ENCODE results near the gene BBS7. TPM values are rescaled to one million over a fixed set of nuclear protein-coding genes. Genes with fewer than 3 reads are reported as not detected.

BBS7 gene
- total and polyA plus RNA-seq, 3 donors from 2014 or later = 16.7 to 23.4 (median 18.3) TPM

GRCh38 chr4:121817701-121818100 is 52.6 kb downstream of the BBS7 start:
- TF ChIP-seq POLR2A (IDR thresholded peaks at IDR 0.05) = no peak
- TF ChIP-seq, protein P1, sequence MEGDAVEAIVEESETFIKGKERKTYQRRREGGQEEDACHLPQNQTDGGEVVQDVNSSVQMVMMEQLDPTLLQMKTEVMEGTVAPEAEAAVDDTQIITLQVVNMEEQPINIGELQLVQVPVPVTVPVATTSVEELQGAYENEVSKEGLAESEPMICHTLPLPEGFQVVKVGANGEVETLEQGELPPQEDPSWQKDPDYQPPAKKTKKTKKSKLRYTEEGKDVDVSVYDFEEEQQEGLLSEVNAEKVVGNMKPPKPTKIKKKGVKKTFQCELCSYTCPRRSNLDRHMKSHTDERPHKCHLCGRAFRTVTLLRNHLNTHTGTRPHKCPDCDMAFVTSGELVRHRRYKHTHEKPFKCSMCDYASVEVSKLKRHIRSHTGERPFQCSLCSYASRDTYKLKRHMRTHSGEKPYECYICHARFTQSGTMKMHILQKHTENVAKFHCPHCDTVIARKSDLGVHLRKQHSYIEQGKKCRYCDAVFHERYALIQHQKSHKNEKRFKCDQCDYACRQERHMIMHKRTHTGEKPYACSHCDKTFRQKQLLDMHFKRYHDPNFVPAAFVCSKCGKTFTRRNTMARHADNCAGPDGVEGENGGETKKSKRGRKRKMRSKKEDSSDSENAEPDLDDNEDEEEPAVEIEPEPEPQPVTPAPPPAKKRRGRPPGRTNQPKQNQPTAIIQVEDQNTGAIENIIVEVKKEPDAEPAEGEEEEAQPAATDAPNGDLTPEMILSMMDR (IDR thresholded peaks at IDR 0.05) = no peak
- Histone ChIP-seq H3K36me3 (ENCODE audit: low read depth, missing control alignments) (no peaks in the 10 kb centered on the region), H3K27ac (no peak overlapping the region), H3K4me3 (no peak overlapping the region), H3K9me3 (no peaks in the 10 kb centered on the region), H3K27me3 (no peaks in the 10 kb centered on the region), H3K4me1 (no peaks in the 10 kb centered on the region)
- WGBS, 2 donors = 70 to 77% methylated on average over 1 of the region's 1 CpG
- intact Hi-C loops (cut with DNase I; ENCODE audit: low total_unique reads) = no loop called here
- no peak for DNase-seq

GRCh38 chr4:121817006-121817405 is 53.3 kb downstream of the BBS7 start:
- Histone ChIP-seq H3K9me3 (no peaks in the 10 kb centered on the region), H3K27ac (no peak overlapping the region), H3K4me3 (no peak overlapping the region), H3K36me3 (ENCODE audit: low read depth, missing control alignments) (no peaks in the 10 kb centered on the region), H3K4me1 (no peaks in the 10 kb centered on the region), H3K27me3 (no peaks in the 10 kb centered on the region)
- DNase-seq = no peak
- WGBS, 2 donors = 93 to 96% methylated on average over 3 of the region's 3 CpGs
- TF ChIP-seq, protein P1 (IDR thresholded peaks at IDR 0.05) = no peak
- no peak for TF ChIP-seq POLR2A (IDR thresholded peaks at IDR 0.05)
- intact Hi-C loops (cut with DNase I; ENCODE audit: low total_unique reads) = no loop called here

- WGBS, 2 donors = 86 to 87% methylated on average over 2 of the region's 2 CpGs
- DNase-seq = no peak
- intact Hi-C loops (cut with DNase I; ENCODE audit: low total_unique reads) = no loop called here
- Histone ChIP-seq H3K27ac (no peak overlapping the region), H3K36me3 (ENCODE audit: low read depth, missing control alignments) (no peaks in the 10 kb centered on the region), H3K9me3 (no peaks in the 10 kb centered on the region), H3K4me3 (no peak overlapping the region), H3K4me1 (no peaks in the 10 kb centered on the region), H3K27me3 (no peaks in the 10 kb centered on the region)
- no peak for TF ChIP-seq POLR2A (IDR thresholded peaks at IDR 0.05)
- TF ChIP-seq, protein P1 (IDR thresholded peaks at IDR 0.05) = no peak
These were observed 55.5 kb downstream of the BBS7 start for GRCh38 chr4:121814756-121815155.

- H3K27me3 ChIP-seq = no peaks in the 10 kb centered on the region
- intact Hi-C loops (cut with DNase I; ENCODE audit: low total_unique reads) = no loop called here
- TF ChIP-seq POLR2A (IDR thresholded peaks at IDR 0.05) = no peak
- TF ChIP-seq, protein P1 (IDR thresholded peaks at IDR 0.05) = no peak
- H3K4me1 ChIP-seq = no peaks in the 10 kb centered on the region
- no peak for DNase-seq
- no peak overlapping the region for H3K27ac ChIP-seq
- H3K36me3 ChIP-seq (ENCODE audit: low read depth, missing control alignments) = no peaks in the 10 kb centered on the region
- no peak overlapping the region for H3K4me3 ChIP-seq
- H3K9me3 ChIP-seq = no peaks in the 10 kb centered on the region
These were observed 59.2 kb downstream of the BBS7 start for GRCh38 chr4:121811122-121811521.

DNA sequence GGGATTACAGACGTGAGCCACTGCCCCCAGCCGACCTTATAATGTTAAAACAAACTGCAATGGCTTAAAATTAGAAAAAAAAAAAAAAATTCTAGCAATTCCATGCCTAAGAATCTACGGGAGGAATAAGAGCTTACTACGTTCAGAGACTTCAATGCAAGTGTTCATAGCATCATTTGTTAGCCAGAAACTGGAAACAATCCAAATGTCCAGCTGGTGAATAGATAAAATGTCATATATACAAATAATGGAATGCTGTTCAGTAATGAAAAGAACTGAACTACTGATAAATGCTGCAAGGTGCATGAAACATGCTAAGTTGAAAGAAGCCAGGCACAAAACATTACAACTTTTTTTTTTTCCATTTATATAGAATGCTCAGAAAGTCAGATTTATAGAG is 63.9 kb downstream of the BBS7 start:
- H3K36me3 ChIP-seq (ENCODE audit: low read depth, missing control alignments) = no peaks in the 10 kb centered on the region
- no peaks in the 10 kb centered on the region for H3K27me3 ChIP-seq
- H3K27ac ChIP-seq = no peak overlapping the region
- no peaks in the 10 kb centered on the region for H3K9me3 ChIP-seq
- DNase-seq = no peak
- intact Hi-C loops (cut with DNase I; ENCODE audit: low total_unique reads) = no loop called here
- no peak overlapping the region for H3K4me3 ChIP-seq
- 65 to 70% methylated on average over 4 of the region's 4 CpGs for WGBS, 2 donors
- TF ChIP-seq POLR2A (IDR thresholded peaks at IDR 0.05) = no peak
- TF ChIP-seq, protein P1 (IDR thresholded peaks at IDR 0.05) = no peak
- peaks cover 8% of the 10 kb centered on the region for H3K4me1 ChIP-seq

Data from testis (tissue), 3 donors.